GM19023 (cell line): Measurements from ENCODE around the gene SLC34A1.
"Not testable (repeated sequence)": the region's sequence is repeated elsewhere in the genome, so short reads cannot be mapped to it uniquely, and the experiment has no call there.

Source experiments
- ATAC-seq: cut with Tn5 transposase; IDR thresholded peaks from one replicate; pipeline ENCODE4 v1.9.1; 2021; ENCODE audit warnings: mild to moderate bottlenecking, moderate library complexity; ENCODE audit not compliant: unreplicated experiment

Gene SLC34A1

DNA sequence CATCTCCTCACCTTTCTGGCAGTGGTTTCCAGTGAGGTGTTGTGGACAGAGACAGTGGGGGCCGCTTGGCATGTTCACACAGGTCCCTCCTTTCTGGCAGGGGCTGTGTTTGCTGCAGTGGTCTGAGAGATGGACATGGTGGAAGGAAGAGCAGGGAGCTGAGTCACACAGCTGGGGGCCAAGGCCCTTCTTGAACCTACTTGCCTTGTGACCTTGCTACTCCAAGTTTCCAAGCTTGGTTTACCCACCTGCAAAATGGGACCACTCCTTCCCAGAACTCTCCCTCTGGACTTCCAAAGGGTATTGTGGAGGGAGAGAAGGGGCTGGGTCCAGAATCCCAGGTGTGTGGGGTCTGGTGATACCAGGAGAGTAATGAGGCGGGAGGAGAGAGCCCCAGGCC, 21.1 kb downstream of the SLC34A1 start:
- ATAC-seq = no peak

DNA sequence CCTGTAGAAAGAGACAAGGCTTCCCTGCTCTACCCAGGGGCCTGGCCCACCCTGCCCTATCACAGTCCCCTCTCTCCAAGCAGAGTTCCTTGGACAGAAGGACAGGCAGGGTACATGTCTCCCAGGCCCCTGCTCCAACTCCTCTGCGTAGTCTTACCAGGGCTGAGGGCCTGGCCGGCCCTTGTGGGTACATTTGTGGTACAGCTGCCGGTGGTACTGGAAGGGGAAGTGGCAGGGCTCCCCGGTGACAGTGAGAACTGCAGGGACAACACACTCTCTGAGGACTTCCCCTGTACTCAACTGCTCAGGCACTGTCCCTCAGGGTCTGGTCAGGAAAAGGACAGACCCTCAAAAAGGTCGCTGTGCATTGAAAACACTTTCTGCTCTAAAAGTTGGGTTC, 21.6 kb downstream of the SLC34A1 start:
- no peak for ATAC-seq

DNA sequence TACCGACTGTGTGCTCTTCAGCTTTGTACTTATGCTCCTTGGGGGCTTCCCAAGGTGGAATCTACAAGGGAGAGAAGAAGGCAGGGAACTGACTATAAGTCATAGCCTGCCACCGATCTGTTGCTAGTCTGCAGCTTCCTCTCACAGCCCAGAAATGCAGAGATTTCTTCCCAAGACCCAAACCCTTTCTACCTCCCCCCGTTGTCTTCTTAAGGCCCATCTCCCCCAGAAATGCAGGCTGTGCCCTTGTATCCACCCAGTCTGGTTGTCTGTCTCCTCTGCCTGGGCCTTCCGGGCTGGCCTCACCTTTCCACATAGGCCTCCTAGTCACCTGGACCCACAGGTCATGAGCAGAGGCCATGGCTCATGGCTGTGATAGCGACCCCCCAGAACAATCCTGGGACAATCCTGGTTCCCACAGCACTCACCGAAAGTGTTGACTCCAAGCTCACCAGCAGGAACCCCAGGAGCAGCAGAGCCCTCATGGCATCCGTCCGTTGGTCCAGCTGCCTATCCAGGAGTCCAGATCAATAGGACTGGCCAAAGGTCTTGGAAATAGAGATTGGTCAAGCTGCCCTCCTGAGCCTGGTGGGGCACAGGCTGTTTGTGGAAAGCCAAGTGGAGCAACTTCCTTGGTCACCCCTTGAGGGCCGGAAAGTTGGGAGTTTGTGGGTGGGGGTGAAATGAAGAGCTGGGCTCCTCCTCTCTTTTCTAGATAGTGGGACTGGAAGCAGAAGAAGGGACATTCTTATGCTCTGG, 25.0 kb downstream of the SLC34A1 start, which contains the start of gene F12:
Gene F12, minus strand, starts transcription at position 522 of the 759 bp plus-strand sequence. Its CDS starts 37 bp downstream, at position 485.
- ATAC-seq = no peak

DNA sequence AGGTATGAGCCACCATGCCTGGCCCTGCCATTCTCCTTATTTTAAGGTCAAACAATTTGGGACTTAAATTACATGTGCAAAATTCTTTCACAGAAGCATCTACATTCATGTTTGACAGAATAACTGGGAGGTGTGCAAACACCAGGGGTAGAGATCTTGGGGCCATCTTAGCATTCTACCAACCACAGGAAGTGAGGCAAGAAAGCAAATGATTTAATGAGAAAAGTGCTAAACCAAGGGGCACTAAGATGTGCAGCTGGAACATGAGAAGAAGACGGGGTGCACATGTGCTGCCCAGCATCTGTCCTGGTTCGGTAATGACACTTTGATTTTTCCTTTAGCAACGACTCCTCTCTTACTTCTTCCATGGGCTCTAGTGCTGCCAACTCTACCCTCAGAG, 26.3 kb downstream of the SLC34A1 start:
- ATAC-seq = no peak

- no peak for ATAC-seq
Observed at GRCh38 chr5:177412603-177413233, 28.5 kb downstream of the SLC34A1 start.

DNA sequence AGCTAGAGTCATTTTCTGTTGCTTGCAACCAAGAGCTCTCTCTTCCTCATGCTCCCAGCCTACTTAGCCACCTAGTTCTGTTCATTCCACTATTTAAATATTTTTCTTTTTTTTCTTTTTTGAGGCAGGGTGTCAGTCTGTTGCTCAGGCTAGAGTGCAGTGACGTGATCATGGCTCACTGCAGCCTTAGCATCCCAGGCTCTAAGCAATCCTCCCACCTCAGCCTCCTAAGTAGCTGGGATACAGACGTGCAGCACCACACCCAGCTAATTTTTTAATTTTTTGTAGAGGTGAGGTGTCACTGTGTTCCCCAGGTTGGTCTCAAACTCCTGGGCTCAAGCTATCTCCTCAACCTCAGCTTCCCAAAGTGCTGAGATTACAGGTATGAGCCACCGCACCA, 30.2 kb downstream of the SLC34A1 start:
- no peak for ATAC-seq

DNA sequence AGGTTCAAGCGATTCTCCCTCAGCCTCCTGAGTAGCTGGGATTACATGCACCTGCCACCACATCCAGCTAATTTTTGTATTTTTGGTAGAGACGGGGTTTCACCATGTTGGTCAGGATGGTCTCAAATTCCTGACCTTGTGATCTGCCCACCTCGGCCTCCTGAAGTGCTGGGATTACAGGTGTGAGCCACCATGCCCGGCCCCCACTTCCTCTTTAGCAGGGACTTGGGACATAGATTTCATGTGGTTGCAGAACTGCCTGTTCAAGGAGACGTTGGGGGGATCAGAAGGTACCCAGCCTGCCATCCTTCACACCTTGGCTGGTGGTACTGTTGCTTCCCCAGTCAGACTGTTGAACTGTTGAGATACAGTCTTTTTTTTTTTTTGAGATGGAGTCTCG, 32.8 kb downstream of the SLC34A1 start:
- ATAC-seq = not testable (repeated sequence)

DNA sequence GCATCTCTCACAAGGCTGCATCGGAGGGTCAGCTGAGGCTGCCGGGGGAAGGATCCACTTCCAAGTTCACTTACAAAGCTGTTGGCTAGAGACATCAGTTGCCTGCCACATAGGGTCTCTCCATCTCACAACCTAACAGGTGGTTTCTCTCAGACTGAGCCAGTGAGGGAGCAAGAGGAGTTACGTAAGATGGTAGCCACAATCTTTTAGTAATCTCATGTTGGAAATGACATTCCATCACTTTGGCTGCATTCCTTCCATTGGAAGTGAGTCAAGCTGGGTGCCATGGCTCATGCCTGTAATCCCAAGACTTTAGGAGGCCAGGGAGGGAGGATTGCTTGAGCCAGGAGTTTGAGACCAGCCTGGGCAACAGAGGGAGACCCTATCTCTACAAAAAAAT, 34.8 kb downstream of the SLC34A1 start:
- no peak for ATAC-seq

DNA sequence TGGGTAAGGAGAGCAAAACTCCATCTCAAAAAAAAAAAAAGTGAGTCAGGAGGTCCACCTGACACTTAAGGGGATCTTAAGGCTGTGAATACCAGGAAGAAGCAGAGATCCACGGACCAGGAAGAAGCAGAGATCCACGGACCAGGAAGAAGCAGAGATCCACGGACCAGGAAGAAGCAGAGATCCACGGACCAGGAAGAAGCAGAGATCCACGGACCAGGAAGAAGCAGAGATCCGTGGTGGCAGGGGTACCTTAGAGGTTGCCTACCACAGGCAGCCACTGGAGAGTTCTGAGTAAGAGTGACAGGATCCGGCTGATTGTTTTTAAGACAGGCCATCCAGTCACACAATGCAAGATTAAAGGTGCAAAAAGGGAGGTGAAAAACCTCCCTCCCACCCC, 36.2 kb downstream of the SLC34A1 start:
- not testable (repeated sequence) for ATAC-seq

DNA sequence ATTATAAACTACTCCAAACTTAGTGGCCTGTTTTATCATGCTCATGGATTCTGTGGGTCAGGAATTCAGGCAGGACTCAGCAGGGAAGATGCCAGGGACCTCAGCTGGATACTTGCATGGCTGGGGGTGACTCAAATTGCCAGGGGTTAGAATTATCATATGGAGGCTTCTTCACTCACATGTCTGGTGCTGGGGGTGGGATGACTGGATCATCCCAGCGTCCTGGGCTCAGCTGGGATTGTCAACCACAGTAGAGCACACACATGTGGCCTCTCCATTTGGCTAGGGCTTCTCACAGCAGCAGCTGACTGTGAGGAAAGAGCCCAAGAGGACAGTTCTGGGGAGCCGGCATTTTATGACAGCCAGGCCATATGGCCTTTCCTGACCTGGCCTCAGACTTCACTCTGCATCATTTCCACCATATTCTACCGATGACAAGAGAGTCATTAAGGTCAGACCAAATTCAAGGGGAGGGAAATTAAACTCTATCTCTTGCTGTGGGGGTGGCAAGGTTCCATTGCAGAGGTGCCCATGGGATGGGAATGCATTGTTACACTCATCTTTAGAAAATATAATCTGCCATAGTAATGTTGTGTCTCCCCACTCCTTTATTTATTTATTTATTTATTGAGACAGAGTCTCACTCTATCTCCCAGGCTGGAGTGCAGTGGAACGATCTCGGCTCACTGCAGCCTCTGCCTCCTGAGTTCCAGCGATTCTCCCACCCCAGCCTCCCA, 37.0 kb downstream of the SLC34A1 start:
- no peak for ATAC-seq

- ATAC-seq = no peak
Observed at GRCh38 chr5:177423671-177424070, 39.4 kb downstream of the SLC34A1 start.

GRCh38 chr5:177425196-177425800, 41.1 kb downstream of the SLC34A1 start:
- ATAC-seq = no peak

- peak; percentile 80 for ATAC-seq
Observed at GRCh38 chr5:177425801-177426565, 41.7 kb downstream of the SLC34A1 start.

GRCh38 chr5:177426566-177427210, 42.5 kb downstream of the SLC34A1 start, which contains the start of gene GRK6:
GRK6 (plus strand) TSS chr5:177426676; CDS start chr5:177426846, 170 bp downstream.
- ATAC-seq = peak; percentile 5

GRCh38 chr5:177427211-177427822, 43.1 kb downstream of the SLC34A1 start:
- no peak for ATAC-seq

DNA sequence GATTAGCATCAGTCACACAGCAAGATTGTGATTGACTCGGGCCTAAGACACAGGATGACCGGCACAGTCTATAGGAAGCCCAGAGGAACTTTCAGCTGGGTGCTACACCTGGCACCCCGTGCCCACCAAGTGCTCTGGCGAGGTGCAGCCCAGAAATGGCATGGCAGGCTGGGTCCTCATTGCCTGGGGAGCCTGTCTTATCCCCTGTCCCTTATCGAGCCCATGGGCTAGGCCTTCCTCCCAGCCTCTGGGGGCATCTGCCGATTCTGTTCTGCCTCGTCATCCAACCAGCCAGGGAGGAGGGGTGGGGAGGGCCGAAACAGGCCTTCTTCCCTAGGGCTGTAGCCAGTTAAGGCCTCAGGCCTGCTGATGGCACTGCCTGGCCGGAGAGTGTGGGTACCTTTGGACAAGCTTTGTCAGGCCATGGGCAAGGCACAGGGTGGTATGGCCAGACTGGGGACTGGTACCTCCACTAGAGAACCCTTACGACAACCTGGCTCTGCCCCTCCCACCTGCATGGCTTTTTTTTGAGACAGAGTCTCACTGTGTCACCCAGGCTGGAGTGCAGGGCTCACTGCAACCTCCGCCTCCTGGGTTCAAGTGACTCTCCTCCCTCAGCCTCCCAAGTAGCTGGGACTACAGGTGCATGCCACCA, 43.8 kb downstream of the SLC34A1 start:
- ATAC-seq = no peak

GRCh38 chr5:177428574-177429217, 44.5 kb downstream of the SLC34A1 start:
- no peak for ATAC-seq

DNA sequence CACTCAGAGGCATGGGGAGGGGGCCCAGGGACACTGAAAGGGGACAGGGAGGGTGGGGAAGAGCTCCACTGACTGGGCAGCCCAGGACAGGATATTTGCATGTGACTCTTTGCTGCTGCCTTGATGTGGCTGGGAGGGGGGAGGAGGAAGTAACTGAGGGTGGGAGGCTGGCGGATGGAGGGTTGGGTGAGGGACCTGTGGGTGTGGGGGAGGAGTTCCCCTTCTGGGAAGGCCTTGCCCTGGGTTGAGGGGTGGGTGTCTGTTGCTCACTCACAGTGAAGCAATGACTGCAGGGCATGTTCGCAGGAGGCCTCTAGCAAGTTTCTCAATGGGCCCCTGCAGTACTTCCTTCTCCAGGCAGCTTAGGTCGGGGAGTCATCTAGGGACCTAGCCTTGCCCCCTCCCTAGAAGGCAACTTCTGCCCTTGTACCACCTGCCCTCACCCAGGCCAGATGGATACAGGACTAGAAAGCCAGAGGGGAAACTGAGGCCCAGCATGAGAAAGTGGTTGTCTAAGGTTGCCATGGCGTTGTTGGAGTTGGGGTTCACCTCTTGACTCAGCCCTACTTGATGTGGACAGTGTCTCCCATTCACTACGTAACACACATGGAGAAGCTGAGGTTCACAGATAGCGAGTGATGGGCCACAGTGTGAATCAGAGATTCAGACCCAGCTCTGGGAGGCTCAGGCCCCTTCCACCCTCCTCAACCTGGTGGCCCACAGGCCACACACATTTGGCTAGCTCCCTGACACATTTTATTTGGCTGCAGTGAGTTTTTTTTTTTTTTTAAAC, 45.2 kb downstream of the SLC34A1 start:
- ATAC-seq = no peak
